GM21717 (cell line): ENCODE measurements around the gene SH3BP4.

Experiments used
- ATAC-seq: cut with Tn5 transposase; IDR thresholded peaks from one replicate; pipeline ENCODE4 v1.9.1; 2021; ENCODE audit warnings: mild to moderate bottlenecking, moderate library complexity; ENCODE audit not compliant: unreplicated experiment

SH3BP4 gene, protein sequence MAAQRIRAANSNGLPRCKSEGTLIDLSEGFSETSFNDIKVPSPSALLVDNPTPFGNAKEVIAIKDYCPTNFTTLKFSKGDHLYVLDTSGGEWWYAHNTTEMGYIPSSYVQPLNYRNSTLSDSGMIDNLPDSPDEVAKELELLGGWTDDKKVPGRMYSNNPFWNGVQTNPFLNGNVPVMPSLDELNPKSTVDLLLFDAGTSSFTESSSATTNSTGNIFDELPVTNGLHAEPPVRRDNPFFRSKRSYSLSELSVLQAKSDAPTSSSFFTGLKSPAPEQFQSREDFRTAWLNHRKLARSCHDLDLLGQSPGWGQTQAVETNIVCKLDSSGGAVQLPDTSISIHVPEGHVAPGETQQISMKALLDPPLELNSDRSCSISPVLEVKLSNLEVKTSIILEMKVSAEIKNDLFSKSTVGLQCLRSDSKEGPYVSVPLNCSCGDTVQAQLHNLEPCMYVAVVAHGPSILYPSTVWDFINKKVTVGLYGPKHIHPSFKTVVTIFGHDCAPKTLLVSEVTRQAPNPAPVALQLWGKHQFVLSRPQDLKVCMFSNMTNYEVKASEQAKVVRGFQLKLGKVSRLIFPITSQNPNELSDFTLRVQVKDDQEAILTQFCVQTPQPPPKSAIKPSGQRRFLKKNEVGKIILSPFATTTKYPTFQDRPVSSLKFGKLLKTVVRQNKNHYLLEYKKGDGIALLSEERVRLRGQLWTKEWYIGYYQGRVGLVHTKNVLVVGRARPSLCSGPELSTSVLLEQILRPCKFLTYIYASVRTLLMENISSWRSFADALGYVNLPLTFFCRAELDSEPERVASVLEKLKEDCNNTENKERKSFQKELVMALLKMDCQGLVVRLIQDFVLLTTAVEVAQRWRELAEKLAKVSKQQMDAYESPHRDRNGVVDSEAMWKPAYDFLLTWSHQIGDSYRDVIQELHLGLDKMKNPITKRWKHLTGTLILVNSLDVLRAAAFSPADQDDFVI

DNA sequence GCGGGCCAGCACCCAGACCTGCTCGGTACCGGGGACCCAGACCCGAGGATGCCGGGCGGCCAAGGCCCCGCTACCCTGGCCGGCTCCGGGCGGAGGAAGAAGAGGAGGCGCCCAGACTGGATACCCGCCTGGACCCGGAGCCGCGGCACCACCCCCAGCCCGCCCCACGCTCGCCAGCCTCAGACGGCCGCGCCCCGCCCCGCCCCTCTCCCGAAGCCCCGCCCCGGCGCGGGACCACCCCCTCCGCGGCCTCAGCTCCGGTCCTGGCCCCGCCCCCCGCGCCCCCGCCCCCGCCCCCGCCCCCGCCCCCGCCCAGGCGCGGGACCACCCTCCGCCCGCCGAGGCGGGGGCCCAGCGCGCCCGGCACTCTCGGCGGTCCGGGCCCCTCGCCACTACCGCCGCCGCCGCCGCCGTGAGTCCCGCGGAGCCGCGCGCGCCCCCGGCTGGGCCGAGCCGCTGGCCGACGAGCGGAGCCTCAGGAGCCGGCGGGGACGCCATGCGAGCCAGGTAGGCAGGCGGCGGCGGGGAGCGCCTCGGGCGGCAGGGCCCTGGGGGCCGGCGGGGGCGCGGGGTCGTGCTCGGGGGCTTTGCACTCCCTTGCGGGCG, at the start of gene SH3BP4:
Gene SH3BP4 (plus strand): TSS at position 354 of the 606 bp plus-strand sequence. CDS start 82,986 bp downstream, outside the sequence.
- ATAC-seq: no peak

GRCh38 chr2:234904785-234905184, 47.0 kb upstream of the SH3BP4 start:
- ATAC-seq: no peak

DNA sequence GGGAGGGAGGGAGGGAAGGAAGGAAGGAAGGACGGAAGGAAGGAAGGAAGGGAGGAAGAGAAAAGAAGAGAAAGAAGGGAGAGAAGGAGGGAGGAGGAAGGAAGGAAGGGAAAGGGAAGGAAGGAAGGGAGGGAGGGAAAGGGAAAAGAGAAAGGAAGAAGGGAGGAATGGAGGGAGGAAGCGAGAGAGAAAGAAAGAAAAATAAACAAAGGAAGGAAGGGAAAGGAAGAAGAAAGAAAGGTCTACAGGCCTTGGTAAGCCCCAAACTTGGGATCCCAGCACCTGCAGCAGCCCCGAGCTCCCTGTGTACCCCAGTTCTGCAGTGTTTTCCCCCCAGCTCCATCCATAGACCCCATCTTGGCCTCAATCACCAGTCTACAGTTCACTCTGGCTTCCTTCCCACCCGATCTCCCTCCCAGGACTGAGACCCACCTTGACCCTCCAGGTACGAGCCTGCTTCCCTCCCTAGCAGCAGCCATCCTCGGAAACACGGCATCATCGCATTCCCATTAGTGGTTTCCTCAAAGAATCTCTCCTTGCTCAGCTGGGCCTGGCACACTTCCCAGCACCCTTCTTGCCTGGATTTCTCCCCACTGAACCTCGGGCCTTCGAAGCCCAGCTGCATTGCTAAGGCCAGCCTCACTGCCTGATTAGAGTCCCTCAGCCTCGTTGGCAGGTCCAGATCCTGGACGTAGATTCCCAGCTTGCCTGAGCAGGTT, 46.1 kb upstream of the SH3BP4 start:
- ATAC-seq: no peak

DNA sequence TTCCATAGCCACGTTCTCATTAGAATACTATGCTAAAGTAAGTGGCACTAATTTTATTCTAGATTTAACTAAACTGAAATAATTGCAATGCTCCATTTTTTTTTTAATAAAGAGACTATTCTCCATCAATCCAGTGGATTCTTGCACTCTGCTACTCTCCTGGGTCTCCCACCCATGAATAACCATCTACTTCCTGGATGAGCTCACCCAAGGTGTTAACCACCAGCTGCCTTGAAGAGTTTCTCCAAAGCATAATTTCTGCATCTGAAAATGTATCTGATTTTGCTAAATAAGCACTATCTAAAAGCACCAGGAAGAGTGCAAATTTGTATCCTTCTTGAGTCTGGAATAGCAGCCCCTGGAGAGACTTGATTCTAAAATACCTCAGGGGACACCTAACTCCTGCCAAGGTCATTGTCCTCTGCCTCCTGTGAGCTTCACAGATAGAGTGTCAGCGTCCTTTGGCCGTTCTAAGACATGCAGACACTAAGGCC, 41.6 kb upstream of the SH3BP4 start:
- no peak for ATAC-seq

GRCh38 chr2:234911271-234911670, 40.5 kb upstream of the SH3BP4 start:
- no peak for ATAC-seq

GRCh38 chr2:234912437-234912836, 39.4 kb upstream of the SH3BP4 start:
- ATAC-seq: no peak

DNA sequence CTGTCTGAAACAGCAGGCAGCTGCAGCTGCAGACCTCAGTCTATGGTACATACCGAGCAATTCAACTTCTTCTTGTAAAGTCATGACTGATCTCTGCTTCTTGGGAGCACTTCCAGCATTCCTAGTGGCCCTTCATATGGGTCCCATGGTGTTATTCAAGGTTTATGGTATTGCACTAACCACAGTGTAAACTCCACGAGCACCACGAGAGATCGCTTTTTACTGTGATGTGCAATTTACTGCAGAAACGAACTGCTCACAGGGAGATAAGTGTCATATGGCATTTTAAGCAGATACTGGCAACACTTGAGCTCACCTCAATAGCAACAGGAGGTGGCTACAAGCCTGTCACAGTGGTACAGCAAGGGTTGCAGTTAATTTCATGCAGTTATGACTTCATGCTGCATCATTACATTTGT, 38.6 kb upstream of the SH3BP4 start:
- no peak for ATAC-seq

DNA sequence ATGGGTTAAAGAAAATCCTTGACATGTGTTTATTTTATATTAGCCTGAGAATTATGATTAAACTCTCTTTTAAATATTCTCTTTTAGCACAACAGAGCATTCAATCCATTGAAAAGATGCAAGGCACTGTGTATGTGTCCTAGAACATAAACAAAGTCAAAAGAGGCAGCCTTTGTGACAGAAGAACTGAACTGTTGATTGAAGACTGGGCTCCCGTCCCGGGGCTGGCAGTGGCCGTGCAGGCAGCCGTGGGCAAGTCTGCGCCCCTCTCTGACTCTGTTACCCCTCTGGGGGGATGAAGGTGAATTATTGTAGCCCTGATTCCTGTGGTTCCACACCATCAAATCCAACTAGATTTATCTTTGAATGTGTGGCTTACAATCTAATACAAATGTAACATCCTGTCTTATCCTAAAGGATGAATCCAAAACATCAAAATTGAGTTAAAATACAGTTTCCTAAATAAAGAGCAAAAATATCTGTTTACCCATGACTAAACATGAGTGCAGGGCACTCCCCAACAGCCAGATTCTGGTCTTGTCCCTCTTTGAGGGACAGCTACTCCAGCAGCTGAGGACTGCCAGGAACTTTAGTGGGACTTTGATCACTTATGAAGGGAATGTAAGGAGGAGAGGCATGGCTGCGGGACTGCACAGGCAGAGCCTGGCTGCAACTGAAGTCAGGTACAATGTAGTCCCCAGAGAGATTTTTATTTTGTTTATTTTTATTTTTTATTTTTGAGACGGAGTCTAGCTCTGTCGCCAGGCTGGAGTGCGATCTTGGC, 37.3 kb upstream of the SH3BP4 start:
- no peak for ATAC-seq

- no peak for ATAC-seq
Observed at GRCh38 chr2:234916674-234917073, 35.1 kb upstream of the SH3BP4 start.

DNA sequence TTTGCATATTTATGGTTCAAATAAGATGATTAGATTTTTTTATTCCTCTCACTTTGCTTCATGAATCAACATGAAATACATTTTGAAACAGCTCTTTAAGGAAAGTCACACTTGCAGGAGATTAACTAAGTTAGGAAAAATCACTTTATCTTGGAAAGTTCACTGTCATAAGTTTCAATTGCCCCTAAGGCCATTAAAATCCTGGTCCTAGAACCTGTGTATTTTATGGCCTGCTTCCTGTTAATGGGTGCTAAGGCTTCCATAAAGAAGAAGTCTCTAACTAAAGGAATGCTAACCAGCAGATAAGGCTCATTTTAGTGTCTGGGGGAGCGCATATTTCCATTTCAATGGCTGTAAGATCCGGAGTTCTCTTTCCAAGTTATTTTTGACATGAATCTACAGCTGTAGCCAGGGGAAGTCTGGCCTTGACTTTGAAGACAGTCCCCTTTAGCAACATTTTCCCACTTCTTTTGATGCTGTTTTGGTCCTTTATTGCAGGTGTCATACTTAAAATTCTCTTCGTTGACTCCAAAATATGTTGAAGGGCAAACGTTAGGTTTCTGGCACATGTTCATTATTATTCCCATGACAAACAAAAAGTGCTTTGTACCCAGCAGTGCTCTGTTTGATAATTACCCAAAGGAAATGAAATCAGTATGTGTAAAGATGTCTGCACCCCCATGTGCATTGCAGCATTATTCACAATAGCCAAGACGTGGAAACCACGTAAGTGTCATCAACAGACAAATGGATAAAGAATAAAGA, 34.4 kb upstream of the SH3BP4 start:
- ATAC-seq: no peak

DNA sequence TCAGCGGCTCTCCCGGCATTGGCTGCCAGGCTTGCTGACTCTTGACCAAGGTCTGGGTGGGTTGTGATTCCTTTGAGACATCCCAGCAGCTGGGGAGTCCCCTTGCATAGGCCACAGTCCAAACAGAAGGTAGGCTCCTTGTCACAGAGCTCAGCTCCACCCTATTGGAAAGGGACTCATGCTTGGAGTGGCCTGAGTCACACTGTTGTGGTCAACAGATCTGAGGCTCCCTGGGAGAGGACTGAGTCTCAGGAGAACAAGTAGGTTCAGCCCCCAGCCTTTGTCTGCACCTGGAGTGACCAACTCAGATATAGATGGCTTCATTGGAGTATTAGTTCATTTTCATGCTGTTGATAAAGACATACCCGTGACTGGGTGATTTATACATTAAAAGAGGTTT, 32.1 kb upstream of the SH3BP4 start:
- ATAC-seq: no peak

DNA sequence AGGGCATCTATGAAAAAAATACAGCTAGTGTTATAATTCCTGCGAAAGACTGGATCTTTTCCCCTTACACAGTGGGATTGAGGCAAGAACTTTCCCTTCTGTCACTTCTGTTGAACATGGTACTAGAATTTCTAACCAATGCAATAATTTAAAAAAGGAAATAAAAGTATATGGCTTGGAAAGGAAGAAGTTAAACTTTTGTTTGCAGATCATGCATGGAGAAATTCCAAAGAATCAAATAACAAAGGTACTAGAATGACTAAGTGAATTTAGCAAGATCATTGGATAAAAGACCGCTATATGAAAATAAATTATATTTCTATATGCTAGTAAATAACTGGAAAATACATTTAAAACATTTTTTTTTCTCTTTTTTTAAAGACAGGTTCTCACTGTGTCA, 31.0 kb upstream of the SH3BP4 start:
- ATAC-seq: no peak

DNA sequence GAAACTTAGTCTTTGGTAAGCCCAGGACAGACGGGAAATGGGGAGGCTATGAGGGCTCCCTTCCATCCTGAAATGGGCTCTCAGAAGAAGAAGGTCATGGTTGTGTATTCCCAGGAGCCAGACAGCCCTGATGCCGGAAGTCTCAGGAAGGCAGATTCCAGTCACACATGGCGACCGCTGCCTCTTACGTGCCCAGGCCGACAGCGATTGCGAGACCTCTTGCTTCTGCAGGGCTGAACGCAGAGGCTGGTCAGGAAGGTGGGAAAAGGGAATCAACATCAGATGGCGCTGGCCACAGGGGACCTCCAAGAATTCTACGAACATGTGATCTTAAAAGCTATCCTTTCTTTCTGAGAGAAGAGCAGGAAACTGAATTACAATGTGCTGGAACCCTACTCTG, 22.8 kb upstream of the SH3BP4 start:
- ATAC-seq: no peak

- no peak for ATAC-seq
Observed at GRCh38 chr2:234930397-234930796, 21.4 kb upstream of the SH3BP4 start.

DNA sequence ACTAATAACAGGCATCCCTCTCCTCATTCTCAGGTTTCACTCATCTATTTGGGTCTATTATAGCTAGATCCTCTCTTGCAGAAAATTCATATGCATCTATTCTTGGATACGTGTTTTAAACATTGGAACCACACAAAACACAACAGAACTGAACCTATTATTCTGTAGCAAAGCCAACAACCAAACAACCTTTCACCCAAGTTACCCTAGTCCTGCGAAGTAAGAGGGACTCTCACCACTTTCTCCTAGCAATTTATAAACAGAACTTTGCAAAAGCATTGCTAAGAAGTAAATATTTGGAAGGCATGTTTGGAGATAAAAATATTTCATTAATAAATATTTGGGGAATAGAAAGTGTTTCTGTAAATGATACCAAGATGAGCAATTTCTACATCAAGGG, 20.4 kb upstream of the SH3BP4 start:
- ATAC-seq: no peak

DNA sequence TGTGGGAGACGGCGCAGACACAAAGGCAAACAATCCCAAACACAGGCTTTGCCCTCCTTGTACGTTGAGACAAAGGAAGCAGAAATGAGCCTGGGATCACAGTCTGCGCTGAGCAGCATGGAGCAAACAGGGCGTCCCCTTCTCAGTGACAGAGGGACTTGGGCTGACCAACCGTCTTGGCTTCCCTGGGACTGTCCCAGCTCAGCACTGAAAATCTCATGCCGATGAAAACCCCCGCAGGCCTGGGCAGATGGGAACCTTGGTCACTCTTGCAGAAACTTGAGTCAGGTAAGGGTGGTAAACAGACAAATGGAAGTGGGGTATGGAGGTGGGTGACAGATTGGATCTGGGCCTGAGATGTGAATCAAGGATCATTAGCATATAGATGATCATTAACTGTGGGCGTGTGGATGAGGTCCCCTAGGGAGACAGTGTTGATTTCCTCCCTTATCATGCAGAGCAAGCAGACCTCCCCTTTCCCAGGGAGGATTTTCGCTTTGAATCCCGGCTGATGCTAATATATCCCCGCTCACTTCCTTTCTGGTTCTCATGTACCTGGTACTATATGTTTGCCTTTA, 19.1 kb upstream of the SH3BP4 start:
- ATAC-seq: no peak

DNA sequence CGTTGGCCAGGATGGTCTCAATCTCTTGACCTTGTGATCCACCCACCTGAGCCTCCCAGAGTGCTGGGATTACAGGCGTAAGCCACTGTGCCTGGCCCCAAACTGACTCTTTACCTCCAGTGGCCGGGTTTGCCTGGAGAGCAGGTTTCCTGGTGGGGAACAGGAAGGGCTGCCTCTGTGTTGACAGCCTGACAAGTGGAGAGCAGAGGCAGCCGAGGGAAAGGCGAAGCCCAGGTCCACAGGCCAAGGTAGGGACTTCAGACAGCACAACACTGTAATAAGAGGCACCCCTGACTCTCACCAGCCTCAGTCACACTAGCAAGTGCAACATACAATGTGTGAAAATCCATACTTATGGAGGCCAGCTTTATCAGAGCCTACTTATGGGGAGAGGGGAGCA, 16.5 kb upstream of the SH3BP4 start:
- ATAC-seq: no peak

GRCh38 chr2:234939576-234939975, 12.2 kb upstream of the SH3BP4 start:
- no peak for ATAC-seq

DNA sequence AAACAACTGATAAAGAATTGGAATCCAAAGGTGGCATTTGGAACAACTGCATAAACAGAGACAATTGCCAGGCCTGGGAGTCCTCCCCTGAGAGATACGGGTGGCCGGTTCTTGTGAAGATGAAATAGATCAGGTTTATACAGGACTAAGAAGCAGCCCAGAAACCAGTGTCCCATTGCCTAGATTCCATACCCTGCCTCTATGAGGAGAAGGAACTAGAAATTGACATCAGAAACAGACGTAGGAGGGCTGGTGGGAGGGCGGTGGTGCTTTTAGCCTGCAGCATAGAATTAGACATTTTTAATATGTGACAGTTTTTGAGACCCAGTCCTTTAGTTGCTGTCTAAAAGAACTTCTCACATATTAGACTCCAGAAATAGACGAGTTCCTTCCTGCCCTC, 11.8 kb upstream of the SH3BP4 start:
- no peak for ATAC-seq
